GM18499 (cell line): Measurements from ENCODE around the gene ITGA6.
"Not testable (repeated sequence)": the region's sequence is repeated elsewhere in the genome, so short reads cannot be mapped to it uniquely, and the experiment has no call there.

Experiments
- ATAC-seq: cut with Tn5 transposase; IDR thresholded peaks from one replicate; pipeline ENCODE4 v1.9.1; 2021; ENCODE audit warnings: moderate number of reproducible peaks; ENCODE audit not compliant: insufficient read depth, unreplicated experiment

Gene ITGA6

DNA sequence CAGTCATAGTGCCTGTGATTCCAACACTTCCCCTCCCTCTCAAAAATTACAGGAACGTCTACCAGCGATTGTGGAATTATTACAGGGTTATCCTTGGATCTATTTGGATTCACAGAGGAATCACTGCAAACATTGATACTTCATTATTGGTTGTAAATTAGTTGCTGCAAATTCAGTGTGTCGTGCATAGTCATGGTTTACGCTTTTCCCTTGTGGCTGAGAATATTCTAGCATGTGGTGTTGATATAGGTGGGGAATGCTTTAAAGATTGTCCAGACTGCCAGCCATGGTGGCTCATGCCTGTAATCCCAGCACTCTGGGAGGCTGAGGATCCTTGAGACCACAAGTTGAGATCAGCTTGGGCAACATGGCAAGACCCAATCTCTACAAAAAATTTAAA lies 79.8 kb downstream of the ITGA6 start:
- ATAC-seq, result no peak

DNA sequence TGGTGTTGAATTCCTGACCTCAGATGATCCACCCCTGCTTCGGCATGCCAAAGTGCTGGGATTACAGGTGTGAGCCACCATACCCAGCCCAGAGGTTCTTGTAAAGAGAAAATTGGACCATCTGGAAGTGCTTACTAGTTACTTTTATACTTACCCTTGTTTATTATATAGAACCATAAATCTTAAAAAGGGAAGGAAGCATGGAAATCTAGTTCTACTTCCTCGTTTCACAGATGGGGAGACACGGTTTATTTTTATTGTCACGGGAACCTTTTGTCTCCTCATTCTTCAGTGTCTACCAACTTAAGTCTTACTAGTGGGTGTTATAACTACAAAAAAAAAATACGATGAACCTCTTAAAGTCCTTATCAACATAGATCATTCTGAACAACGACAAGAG lies 82.7 kb downstream of the ITGA6 start:
- no peak for ATAC-seq

DNA sequence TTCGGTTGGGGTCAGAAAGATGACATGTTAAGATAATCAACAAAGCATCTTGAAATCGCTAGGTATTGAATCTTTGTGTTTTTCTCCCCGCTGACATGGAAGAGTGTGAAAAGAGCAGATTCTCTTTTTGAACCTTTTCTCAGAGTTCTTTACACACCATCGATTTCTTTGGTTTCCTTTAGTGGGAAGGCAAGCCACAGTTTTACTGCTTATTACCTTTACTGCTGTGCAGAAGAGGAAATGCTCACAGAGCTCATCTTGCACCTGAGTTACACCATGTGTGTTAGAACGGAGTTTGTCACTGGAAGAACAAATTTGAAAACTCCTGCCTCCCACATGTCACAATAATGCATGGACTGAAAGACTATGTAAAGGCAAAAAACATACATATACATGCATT lies 83.2 kb downstream of the ITGA6 start:
- no peak for ATAC-seq

DNA sequence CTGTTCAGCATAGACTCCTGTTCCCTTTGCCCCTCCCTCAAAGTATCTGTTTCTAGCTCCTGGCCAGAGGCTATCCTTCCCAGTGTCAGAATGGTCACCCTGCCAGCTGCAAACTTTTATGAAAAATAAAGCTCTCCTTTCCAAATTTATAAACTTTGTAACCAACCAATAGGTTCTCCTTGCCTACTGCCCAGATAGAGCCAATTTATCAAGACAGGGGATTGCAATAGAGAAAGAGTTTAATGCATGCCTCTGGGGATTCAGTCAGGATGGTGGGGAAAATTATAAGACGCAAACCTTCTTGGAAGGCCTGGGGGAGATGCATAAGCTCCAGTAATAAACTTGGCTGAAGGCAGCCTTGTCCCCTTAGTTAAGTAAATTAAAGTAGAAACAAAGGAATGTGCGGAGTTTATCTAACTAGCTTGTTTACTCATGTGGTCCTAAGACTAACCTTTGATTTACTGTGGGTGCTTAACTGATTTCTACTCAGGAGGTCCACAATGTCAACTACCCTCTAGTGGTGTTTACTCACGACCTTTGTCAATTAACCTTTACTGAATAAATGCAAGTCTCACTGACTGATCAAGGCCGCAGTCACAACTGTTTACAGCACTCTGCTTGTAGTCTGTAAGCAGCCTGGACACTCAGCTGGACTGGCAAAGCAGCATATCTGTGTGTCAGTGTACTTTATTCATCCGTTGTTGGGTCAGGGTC lies 85.6 kb downstream of the ITGA6 start:
- no peak for ATAC-seq

DNA sequence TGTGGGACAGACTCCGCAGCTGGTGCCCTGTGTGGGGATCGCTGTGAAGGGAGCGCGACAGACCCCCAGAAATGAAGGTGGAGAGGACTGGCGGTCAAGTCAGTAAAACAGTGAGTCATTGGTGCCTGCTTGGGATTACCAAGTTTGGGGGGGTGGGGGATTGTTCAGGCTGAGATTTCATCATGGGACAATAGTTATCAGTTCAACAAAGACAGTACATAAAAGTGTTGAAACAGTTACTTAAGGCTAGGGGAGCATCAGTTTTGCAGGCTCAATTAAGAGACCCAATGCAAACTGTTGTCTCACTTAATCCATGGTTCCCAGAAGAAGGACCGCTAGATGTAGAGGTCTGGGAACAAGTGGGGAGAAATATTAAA lies 86.1 kb downstream of the ITGA6 start:
- no peak for ATAC-seq

DNA sequence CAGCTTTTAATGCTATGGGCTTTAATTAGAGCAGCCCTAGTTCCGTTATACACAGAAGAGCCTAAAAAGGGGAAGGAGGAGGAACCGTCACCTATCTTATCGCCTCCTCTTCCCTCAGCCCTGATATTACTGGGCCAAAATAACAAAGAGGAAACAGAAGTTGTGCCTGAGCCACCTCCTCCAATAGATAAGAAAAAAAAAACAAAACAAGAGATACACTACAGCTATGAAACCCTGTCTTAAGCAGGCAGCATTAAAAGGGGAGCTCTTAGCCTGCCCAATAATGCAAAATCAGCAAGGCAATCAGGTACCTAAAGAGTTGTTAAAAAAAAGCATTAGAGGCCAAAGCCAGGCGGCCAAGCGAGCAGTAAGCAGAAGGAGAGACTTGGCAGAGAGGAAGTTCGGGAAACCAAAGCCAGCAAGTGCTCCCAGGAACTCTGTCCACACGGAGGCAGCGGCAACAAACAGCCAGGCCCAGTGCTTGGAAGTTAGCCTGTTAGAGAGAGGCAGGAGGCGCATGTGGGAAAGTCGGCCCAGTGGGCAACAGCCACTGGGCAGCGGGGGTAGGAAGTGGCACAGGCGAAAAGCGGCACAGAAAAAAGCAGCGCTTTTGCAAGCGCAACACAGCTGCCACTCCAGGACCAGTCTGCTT lies 86.7 kb downstream of the ITGA6 start:
- no peak for ATAC-seq

DNA sequence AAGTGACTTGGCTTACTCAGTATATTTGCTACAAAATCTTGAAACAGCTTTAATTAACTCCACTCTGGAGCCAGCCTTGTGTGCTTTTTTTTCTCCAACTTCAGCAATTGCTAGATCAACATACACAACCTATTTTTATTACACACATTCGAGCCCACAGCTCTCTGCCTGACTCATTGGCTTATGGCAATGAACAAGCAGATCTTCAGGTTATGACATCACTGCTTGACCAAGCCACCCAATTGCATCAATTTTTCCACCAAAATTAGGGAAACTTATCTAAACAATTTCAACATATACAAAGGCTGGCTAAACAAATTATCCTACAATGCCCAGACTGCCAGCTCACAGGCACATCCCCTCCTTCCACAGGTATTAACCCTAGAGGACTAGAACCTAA lies 88.9 kb downstream of the ITGA6 start:
- ATAC-seq, result no peak

DNA sequence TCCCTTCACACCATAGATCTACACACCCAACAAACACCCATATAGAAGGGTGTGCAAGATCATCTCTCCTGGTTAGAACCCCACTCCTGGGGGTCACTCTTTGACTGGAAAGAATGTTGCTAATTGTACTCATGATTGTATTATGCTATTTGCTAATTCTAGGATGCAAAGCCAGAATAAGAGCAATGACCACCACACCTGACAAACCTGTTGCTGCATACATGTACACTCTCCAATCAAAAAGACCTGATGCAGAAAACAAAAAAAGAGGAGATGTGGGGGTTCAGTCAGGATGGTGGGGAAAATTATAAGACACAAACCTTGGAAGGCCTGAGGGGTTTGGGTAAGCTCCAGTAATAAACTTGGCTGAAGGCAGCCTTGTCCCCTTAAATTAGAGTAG lies 91.6 kb downstream of the ITGA6 start:
- ATAC-seq, result no peak

DNA sequence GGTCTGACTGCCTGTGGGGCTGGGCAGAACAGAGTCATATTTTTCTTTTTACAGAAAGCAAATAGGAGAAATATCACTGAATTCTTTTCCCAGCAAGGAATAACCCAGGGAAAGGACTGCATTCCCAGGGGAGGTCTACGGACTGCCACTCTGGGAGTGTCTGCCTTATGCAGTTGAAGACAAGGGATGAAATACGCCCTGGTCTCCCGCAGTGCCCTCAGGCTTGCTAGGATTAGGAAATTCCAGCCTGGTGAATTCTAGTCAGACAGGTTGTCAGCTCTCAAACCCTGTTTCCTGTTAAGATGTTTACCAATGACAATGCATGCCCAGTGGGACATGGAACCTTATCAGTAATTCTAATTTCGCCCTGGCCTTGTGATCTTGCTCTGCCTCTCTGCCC lies 98.2 kb downstream of the ITGA6 start:
- ATAC-seq, result no peak

DNA sequence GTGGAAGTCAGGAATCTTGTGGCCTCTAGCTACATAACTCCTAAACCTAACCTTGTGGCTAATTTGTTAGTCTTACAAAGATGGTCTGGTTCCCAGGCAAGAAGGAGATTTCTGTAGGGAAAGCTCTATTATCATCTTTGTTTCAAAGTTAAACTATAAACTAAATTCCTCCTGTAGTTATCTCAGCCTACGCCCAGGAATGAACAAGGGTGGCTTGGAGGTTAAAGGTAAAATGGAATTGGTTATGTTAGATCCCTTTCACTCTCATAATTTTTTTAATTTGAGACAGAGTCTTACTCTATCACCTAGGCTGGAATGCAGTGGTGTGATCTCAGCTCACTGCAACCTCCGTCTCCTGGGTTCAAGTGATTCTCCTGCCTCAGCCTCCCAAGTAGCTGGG lies 103.9 kb downstream of the ITGA6 start:
- ATAC-seq, result no peak

DNA sequence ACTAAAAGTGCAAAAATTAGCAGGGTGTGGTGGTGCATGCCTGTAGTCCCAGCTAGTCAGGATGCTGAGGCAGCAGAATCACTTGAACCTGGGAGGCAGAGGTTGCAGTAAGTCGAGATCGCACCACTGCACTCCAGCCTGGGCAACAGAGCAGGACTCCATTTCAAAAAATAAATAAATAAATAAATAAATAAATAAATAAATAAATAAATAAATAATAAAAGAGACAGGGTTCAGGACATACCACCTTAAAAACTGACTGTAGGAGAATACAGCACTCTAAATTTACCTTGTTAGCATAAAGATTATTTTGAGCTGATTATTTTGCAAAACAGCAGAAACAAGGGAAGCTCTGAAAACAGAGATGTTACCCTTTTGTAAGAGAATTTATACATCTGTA lies 105.1 kb downstream of the ITGA6 start:
- not testable (repeated sequence) for ATAC-seq

DNA sequence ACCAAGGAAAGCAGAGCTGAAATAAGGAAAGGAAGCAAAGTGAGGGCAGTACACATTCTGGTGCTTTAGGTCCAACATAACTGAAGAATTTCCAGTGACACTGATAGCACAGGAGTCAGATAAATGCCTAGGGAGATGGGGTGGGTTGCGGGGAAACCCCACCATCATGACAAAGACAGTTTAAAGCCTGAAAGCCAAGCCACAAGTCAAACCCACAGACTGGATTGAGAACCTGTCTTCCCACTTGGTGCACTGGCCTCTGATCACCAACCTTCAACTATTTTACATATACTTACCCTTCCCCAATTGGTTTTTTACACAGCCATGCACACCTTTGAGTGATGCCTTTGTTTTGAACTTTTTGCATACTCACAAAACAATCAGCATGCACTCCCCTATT lies 106.3 kb downstream of the ITGA6 start:
- ATAC-seq, result no peak

DNA sequence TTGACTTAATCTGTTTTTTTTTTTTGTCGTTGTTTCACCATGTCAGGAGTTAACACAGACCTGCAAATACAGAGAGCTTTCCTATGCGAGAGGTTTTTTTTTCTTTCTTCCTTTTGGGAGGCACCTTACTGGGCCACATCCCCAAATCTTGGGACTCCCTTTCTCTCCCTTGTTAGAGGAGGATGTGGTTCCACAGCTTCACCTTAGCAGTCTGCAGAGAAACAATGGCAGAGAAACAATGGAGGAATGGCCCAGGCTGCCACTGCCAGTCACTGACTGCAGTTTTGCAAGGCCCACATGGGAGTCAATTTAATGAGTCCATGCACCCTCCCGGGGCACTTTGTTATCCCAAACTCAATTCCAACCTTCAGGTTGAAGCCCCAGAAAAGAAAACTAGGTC lies 107.7 kb downstream of the ITGA6 start:
- no peak for ATAC-seq

DNA sequence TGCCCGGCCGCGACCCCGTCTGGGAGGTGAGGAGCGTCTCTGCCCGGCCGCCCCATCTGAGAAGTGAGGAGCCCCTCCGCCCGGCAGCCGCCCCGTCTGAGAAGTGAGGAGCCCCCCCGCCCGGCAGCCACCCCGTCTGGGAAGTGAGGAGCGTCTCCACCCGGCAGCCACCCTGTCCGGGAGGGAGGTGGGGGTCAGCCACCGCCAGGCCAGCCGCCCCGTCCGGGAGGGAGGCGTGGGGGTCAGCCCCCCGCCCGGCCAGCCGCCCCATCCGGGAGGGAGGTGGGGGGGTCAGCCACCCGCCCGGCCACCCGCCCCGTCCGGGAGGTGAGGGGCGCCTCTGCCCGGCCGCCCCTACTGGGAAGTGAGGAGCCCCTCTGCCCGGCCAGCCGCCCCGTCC lies 110.5 kb downstream of the ITGA6 start:
- not testable (repeated sequence) for ATAC-seq

DNA sequence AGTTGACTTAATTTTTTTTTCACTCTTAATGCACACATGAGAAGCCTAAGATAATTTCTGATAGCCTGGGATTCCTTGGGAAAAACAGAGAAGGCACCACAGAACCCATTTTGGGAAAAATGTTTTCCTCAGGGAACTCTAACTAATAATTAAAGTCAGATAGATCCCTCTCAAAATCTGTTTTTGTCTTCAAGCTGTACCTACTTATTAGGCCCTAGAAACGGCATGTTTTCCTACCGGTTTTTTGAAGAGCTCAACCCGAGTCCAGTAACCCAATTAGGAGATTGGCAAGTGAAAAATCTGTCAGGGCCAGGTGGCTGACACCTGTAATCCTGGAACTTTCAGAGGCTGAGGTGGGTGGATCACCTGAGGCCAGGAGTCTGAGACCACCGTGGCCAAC lies 112.4 kb downstream of the ITGA6 start:
- no peak for ATAC-seq

DNA sequence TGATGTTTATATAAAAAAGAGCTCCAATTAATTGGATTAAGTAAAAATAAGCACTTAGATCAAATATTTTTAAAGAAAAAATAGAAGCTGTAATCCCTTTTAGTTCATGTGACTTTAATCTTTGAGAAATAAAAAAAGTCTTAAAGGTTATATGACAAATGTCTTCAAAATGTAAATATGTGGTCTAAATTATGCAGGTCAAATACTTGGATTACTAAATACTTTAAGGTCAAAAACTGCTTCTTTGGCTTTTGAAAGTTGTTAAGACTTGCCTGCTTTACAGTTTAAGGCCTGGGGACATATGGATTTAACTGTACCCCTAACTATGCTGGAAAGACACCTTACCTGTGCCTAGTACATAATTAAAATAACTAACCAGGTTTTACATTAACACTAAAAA lies 113.0 kb downstream of the ITGA6 start:
- ATAC-seq, result no peak

DNA sequence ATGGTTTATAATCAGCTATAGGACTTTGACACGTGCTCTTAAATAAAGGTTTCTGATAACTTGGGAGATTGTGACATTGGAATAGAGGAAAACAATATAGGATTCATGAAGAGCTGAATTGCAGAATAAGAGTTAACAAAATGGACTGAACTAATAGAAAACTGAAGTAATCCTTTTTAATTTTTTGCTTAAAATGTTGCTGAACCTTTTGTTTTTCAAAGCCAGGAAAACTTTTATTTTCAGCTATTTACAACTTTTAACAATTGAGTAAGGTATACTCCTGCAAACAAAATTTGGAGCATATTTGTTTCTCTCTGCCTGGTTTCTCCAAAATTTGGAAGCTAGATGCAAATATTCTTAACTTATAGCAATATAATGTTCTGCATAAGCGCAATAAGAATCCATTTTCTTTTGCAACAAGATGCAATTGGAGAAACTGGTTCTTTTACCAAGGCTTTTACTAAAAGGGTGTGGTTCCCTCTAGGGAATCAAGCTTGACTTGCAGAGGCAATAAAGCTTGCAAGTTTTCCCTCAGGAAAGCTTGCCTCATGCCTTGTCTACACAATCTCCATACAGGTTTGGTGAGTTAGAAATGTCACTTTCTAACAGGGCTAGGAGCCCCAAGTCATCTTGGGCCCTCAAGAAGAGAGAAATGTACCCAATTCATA lies 118.2 kb downstream of the ITGA6 start:
- no peak for ATAC-seq

DNA sequence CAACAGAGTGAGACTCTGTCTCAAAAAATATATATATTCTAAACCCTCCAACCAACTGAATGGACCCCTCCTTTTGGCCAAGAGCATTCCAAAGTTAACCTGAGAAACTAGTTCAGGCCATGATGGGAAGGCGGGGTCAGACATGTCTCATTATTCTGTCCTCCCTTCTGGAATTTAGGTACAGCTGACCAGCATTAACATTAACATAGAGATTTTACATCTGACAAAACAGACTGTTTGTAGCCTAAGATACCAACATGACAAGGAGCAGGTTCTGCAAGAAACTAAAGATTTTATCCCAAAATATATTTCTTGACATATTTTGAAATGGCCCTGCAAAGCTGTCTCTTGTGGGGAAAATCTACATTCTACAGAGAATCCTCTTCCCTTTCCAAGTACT lies 121.7 kb downstream of the ITGA6 start:
- no peak for ATAC-seq

DNA sequence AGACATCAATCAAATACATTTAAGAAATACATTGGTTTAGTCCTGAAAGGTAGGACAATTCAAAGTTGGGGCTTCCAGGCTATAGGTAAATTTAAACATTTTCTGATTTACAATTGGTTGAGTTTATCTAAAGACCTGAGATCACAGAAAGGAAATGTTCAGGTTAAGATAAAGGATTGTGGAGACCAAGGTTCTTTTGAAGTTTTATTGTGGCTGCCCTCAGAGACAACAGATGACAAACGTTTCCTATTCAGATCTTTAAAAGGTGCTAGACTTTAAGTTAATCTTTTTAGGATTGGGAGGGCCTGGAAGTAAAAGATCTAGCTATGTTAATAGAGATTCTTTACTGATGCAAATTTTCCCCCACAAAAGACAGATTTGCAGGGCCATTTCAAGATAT lies 122.4 kb downstream of the ITGA6 start:
- not testable (repeated sequence) for ATAC-seq

DNA sequence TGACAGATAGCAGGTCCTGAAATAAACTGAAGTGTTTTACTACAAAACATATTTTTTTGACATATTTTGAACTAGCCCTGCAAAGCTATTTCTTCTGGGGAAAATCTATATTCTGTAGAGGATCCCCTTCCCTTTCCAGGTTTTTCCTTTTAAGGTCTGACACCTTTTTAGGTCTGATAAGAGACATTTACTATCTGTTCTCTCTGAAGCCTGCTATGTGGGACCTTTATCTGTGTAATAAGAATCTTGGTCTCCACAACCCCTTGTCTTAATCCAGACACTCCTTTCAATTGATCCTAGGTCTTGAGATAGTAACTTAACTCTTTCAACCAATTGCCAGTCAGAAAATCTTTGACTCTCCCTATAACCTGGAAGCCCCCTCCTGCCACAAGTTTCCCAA lies 123.0 kb downstream of the ITGA6 start:
- no peak for ATAC-seq

DNA sequence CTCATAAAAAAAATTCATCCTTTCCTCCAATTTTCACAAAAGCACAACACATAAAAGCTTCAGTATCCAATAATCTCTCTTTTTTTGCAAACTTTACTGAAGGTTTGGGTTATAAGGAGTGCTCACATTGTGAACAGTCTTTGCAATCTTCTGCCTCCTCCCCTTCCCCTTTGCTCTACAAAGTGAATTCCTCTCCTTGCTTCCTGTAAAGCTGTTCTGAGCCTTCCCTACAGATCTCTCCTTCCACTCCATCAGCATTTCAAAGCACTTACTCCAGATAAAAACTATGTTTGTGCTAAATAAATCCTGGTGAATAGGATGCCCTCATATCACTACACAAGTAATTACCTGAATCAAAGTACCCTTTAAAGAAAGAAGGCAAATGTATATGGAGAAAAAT lies 123.9 kb downstream of the ITGA6 start:
- ATAC-seq, result no peak
